TTC549 (cell line): Measurements from ENCODE around the gene ANXA10.
A peak's percentile ranks its signal among the peaks of the same experiment; 100 is the strongest.
"Not testable (repeated sequence)": the region's sequence is repeated elsewhere in the genome, so short reads cannot be mapped to it uniquely, and the experiment has no call there.

Experiments
- FAIRE-seq: peaks from 2 replicates; lab custom pipeline; 2012; peaks lifted over from hg19 to GRCh38; lab: Jason Lieb, UNC

Gene ANXA10, protein sequence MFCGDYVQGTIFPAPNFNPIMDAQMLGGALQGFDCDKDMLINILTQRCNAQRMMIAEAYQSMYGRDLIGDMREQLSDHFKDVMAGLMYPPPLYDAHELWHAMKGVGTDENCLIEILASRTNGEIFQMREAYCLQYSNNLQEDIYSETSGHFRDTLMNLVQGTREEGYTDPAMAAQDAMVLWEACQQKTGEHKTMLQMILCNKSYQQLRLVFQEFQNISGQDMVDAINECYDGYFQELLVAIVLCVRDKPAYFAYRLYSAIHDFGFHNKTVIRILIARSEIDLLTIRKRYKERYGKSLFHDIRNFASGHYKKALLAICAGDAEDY

GRCh38 chr4:168092176-168092712 lies at the start of gene ANXA10:
TSS of gene ANXA10 (plus strand) at chr4:168092537. CDS start at chr4:168092701, 164 bp downstream.
- no peak for FAIRE-seq

GRCh38 chr4:168045354-168045753 lies 47.0 kb upstream of the ANXA10 start:
- FAIRE-seq: no peak

DNA sequence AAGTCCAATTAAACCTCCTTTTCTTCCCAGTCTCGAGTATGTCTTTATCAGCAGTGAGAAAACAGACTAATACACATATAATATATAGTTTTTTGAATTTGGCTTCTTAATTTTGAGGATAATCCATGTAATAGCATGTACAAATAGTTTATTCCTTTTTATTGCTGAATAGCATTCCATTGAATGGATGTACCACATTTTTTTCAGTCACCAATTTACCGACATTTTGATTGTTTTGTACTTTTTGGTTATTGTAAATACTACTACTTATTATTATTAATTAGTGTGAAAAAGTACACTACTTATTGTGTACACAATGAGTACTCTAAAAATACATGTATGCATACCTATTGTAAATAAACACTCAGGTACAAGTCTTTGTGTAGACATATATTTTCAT lies 42.3 kb upstream of the ANXA10 start:
- FAIRE-seq: no peak

GRCh38 chr4:168051526-168051925 lies 40.8 kb upstream of the ANXA10 start:
- no peak for FAIRE-seq

GRCh38 chr4:168057412-168057811 lies 34.9 kb upstream of the ANXA10 start:
- no peak for FAIRE-seq

- no peak for FAIRE-seq
These were observed 33.1 kb upstream of the ANXA10 start for GRCh38 chr4:168059251-168059650.

GRCh38 chr4:168063031-168063430 lies 29.3 kb upstream of the ANXA10 start:
- FAIRE-seq: no peak

DNA sequence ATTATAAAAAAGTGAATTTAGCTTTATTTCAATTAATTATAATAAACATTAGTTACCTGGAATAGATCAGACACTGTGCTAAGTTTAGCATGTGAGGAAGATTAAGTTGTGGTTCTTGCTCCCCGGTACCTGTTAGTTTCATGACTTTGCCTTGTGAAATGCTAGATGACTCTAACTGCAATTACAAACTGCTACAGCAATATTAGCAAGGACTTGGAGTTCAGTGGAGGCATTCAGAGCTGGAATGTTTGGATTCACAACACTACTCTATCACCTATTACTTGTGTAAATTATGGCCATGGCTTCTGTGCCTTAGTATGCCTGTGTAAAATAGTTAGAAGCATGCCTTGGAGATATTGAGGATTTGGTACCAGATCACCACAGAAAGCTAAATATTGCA lies 21.4 kb upstream of the ANXA10 start:
- FAIRE-seq: no peak

DNA sequence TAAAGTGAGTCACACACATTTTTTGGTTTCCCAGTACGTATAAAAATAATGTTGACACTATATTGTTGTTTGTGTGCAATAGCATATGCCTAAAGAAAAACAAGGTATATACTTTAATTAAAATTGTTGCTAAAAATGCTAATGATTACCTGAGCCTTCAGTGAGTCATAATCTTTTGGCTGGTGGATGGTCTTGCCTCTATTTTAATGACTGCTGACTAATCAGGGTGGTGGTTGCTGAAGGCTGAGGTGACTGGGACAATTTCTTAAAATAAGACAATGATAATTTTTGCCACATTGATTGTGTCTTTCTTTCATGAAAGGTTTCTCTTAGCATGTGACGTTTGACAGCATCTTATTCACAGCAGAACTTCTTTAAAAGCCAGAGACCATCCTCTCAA lies 21.0 kb upstream of the ANXA10 start:
- FAIRE-seq: no peak

GRCh38 chr4:168074861-168075260 lies 17.5 kb upstream of the ANXA10 start:
- FAIRE-seq: no peak

DNA sequence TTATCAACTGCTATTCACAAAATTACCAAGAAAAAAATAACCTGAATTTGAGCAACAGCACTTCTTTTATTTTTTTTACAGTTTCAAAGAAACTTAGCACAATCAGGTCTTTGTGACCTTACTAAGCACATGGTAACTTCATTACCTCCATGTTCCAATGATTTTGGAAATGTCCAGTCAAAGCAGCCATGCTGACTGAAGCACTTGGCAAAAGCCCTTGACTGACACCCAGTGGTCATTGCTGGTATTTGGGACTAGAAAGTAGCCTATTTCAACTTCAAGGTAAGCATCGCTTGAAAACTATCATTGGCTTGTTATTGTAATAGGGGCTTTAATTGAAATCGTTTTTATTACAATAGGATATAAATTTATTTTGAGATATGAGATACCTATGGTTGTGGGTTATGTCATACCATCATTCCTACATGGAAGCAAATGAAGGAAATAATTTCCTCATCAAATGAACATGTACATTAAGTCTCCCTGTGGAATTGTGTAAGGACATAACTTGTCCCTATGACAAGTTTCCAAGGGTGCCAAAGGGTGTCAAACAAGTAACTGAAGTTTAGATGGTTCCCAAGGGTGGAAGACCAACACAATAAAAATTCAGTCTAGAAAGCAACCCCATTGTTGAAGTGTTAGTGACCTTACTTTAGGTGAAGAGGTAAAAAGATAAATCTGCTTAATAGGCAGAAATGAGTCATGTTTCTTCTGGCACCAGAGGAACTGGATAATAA lies 15.2 kb upstream of the ANXA10 start:
- FAIRE-seq: peak; percentile 79

DNA sequence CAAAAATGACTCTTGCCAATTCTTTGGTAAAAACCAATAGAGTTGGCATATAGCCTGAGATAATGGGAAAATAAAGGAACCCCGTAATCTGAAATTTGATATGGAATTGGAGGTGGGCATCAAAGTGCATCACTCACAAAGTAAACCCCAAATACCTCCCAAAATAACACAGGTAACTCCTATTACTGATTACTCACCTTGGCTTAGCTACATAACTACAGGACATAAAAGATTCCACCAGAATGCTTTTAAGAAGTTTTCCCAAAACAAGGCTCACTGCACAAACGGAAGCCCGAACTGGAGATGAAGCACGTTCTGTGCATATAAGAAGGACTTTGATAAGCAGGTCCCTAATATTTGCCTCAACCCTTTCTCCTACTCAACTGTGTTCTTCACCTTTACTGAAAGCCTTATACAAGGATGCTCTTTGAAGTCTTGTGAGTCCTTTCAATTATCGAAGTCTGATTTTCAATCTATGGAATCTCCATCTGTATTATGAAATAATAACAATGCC lies 14.6 kb upstream of the ANXA10 start:
- no peak for FAIRE-seq

DNA sequence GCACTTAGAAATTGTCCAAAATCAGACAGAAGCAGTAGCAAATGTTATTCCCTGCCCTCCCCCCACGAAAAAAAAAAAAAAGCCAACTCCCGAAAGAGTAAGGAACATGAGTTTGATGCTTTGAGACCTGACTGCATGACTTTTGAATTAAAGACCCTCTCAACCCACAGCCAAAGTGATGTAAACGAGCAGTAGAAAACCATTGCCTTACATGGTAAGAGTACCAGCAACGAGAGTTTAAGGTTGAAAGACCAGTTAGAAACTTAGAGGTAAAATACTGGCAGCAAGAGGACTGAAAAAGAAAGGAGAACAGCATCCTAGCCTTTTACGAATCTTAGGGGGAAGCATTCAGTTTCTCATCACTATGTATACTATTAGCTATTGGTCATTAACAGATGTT lies 10.0 kb upstream of the ANXA10 start:
- no peak for FAIRE-seq

GRCh38 chr4:168095776-168096406 lies 3.6 kb downstream of the ANXA10 start:
- no peak for FAIRE-seq

DNA sequence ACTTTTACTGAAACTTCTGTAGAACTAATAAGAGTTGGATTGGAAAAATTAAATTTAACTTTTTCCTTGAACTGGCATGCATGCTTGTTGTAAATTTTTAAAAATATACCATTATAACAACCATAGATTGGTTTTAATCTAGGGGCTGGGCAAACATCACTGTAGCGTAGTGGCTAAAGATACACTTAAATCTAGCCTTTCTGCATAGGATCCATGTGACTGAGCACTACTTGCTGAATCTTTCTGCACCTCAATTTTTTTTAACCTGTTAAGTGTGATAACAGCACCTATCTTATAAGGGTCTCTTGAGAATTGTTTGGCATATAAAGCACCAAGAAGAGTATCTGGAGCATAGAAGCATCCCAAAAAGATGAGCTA lies 4.1 kb downstream of the ANXA10 start:
- no peak for FAIRE-seq

GRCh38 chr4:168097161-168097560 lies 4.8 kb downstream of the ANXA10 start:
- no peak for FAIRE-seq

DNA sequence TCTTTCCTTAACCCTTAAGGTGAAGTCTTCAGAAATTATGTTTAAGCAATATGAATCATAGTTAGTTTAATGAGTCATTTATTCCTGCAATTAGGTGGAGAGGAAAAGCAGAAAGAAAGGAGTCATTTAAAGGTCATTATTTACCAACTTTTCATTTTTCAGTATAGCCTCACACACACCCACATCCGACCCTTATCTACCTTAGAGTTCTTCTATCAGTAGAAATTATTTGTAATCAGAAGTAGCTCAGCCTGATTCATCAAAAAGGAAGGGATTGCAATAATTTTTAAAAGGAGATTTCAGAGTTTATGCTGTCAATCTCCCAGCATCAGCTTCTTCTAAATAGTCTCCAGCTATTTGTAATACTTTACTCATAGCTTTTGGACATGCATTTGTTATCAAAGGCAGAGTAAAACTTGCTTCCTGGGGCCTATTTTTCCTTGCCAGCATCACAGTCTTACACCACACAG lies 5.9 kb downstream of the ANXA10 start:
- no peak for FAIRE-seq

GRCh38 chr4:168099195-168099594 lies 6.9 kb downstream of the ANXA10 start:
- FAIRE-seq: no peak

- FAIRE-seq: no peak
These were observed 8.7 kb downstream of the ANXA10 start for GRCh38 chr4:168101026-168101425.

DNA sequence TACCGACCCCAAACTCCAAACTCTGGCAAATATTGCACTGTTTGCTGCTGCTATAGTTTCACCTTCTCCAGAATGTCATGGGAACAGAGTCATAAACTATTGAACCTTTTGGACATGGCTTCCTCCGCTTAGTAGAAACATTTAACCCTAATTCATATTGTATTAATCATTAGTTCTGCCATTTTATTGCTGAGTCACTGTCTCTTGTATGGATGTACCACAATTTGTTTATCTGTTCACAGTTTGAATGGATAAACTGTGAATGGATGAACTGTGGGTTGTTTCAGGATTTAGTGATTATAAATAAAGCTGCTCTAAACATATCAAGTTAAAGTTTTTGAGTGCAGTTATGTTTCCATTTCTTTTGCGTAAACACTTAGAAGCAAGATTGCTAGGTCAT lies 10.1 kb downstream of the ANXA10 start:
- FAIRE-seq: no peak

DNA sequence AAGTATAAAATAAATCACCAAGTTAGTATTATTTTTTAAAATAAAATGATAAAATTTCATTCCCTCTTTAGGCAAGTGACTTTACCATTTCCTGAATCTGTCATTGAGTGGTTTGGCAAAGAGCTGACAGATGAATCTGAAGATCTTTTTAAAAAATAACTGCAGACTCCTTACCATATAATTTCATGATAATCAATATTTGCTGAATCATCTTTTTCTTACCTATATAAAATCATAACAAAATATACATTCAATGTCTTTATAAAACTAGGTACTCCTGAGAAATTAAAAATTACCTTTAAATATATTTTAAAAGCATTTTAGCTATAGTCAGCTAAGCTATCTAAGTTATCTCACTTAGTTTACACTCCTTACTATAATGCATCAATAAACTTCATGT lies 17.2 kb downstream of the ANXA10 start:
- no peak for FAIRE-seq

DNA sequence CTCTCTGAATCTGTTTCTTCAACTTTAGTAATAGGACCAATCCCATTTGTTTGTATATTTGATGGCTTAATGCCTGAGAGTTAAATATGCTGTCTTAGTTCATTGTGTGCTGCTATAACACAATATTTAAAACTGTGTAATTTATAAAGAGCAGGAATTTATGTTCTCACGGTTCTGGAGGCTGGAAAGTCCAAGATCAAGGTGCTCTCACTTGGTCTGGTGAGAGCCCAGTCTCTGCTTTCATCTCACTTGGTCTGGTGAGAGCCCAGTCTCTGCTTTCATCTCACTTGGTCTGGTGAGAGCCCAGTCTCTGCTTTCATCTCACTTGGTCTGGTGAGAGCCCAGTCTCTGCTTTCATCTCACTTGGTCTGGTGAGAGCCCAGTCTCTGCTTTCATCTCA lies 20.7 kb downstream of the ANXA10 start:
- FAIRE-seq: not testable (repeated sequence)

DNA sequence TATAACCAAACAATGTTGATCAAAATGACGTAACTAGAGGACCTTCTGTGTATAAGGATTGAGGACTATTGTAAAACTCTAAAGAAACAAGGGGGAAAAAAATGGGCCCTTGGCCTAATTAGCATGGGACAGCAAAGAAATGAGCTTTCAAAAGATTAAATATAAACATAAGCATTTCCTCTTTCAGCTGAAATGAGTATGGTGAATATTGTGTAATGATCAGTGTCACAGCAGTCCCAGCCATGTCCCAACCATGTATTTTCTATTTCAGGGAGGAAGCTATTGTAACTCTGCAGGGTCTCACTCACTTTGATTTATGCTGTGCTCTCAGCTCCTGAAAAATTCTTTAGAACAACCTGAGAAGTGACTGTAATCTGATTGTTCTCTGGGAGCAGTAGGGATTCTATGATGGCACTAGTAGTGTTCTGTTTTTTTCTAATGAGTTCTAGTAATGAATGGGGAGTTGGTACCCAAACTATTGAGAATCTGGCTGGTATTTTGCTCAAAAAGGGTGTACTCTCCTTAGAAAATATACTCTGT lies 25.8 kb downstream of the ANXA10 start:
- FAIRE-seq: no peak
